GM23338 (cell line): ENCODE measurements around the gene FRS2. TPM values are rescaled to one million over a fixed set of nuclear protein-coding genes. Genes with fewer than 3 reads are reported as not detected.
"Not testable (repeated sequence)": the region's sequence is repeated elsewhere in the genome, so short reads cannot be mapped to it uniquely, and the experiment has no call there.

Experiments used
- ATAC-seq: fragments of 200-7000 bp; cut with Tn5 transposase; 3 replicates; pipeline ENCODE4 v1.9.1; 2020
- DNase-seq: peaks from one replicate; pipeline ENCODE4 v3.0.0-alpha.2; 2015; ENCODE audit warnings: low spot score
- H2AFZ ChIP-seq: fragments of 200-600 bp; sonication (generic); 2 replicates; pipeline ENCODE4 v1.8.0; 2016; ENCODE audit warnings: antibody characterized with exemption, mild to moderate bottlenecking, moderate library complexity
- H3F3A ChIP-seq: fragments of 200-600 bp; sonication (generic); replicated peaks from 2 replicates; pipeline ENCODE4 v1.8.0; 2017; ENCODE audit warnings: antibody characterized with exemption, mixed run types, low read depth
- H3K27ac ChIP-seq: fragments of 200-600 bp; sonication (generic); 2 replicates; pipeline ENCODE4 v1.6.1; 2016; ENCODE audit warnings: low read depth
- H3K27me3 ChIP-seq: fragments of 200-600 bp; sonication (generic); 2 replicates; pipeline ENCODE4 v1.8.0; 2016; ENCODE audit warnings: mild to moderate bottlenecking, mixed run types, moderate library complexity; ENCODE audit not compliant: insufficient read depth
- H3K36me3 ChIP-seq: fragments of 200-600 bp; sonication (generic); 2 replicates; pipeline ENCODE4 v1.8.0; 2016; ENCODE audit warnings: mild to moderate bottlenecking; ENCODE audit not compliant: insufficient read depth
- H3K4me1 ChIP-seq: fragments of 200-600 bp; sonication (generic); 2 replicates; pipeline ENCODE4 v1.8.0; 2016; ENCODE audit warnings: mild to moderate bottlenecking, moderate library complexity; ENCODE audit not compliant: insufficient read depth
- H3K4me2 ChIP-seq: fragments of 200-600 bp; sonication (generic); 2 replicates; pipeline ENCODE4 v1.7.1; 2017; ENCODE audit warnings: mixed run types
- H3K4me3 ChIP-seq: fragments of 200-600 bp; sonication (generic); 2 replicates; pipeline ENCODE4 v1.6.1; 2016; ENCODE audit warnings: mixed run types
- H3K79me2 ChIP-seq: fragments of 200-600 bp; sonication (generic); replicated peaks from 2 replicates; pipeline ENCODE4 v1.8.0; 2017; ENCODE audit warnings: mild to moderate bottlenecking; ENCODE audit not compliant: insufficient read depth
- H3K9me2 ChIP-seq: fragments of 200-600 bp; sonication (generic); 2 replicates; pipeline ENCODE4 v1.8.0; 2017; ENCODE audit not compliant: insufficient read depth
- H4K20me1 ChIP-seq: fragments of 200-600 bp; sonication (generic); replicated peaks from 2 replicates; pipeline ENCODE4 v1.8.0; 2017; ENCODE audit warnings: mild to moderate bottlenecking; ENCODE audit not compliant: insufficient read depth
- H3K27ac Mint-ChIP-seq: 2 replicates; pipeline ENCODE4 v1.8.0; 2020; ENCODE audit warnings: inconsistent platforms, mild to moderate bottlenecking, moderate library complexity, mixed read lengths
- H3K27me3 Mint-ChIP-seq: 3 replicates; pipeline ENCODE4 v1.8.0; 2022; ENCODE audit warnings: low read depth, mild to moderate bottlenecking, moderate library complexity, mixed read lengths, inconsistent platforms; ENCODE audit not compliant: insufficient read depth, poor library complexity
- H3K36me3 Mint-ChIP-seq: 3 replicates; pipeline ENCODE4 v1.8.0; 2021; ENCODE audit warnings: low read depth, mild to moderate bottlenecking, inconsistent platforms, moderate library complexity, mixed read lengths
- H3K4me1 Mint-ChIP-seq: 3 replicates; pipeline ENCODE4 v1.8.0; 2020; ENCODE audit warnings: mild to moderate bottlenecking, inconsistent platforms, mixed read lengths
- H3K4me3 Mint-ChIP-seq: 3 replicates; pipeline ENCODE4 v1.8.0; 2021; ENCODE audit warnings: moderate library complexity, mild to moderate bottlenecking, inconsistent platforms, mixed read lengths
- H3K9me3 Mint-ChIP-seq: 3 replicates; pipeline ENCODE4 v1.8.0; 2020; ENCODE audit warnings: moderate library complexity, mild to moderate bottlenecking, inconsistent platforms, mixed read lengths
- CTCF ChIP-seq, 2 experiments: fragments of 200-600 bp in 1 of 2; sonication (generic) in 1 of 2; conservative IDR thresholded peaks; 2 replicates each; pipeline versions ENCODE4 v1.5.1 to v1.6.1; 2016 to 2017; ENCODE audit warnings: antibody characterized with exemption in 2 of 2, low read depth in 2 of 2, mild to moderate bottlenecking in 2 of 2, moderate library complexity in 1 of 2
- ETS1 ChIP-seq: IDR thresholded peaks from 2 replicates; pipeline ENCODE4 v1.6.1; 2016; ENCODE audit warnings: antibody characterized with exemption
- EZH2 ChIP-seq: fragments of 200-600 bp; sonication (generic); IDR thresholded peaks from one replicate; pipeline ENCODE4 v1.8.0; 2017; ENCODE audit warnings: antibody characterized with exemption, mild to moderate bottlenecking, low read depth; ENCODE audit not compliant: unreplicated experiment
- JUNB ChIP-seq: IDR thresholded peaks from one replicate; pipeline ENCODE4 v1.6.1; 2016; ENCODE audit warnings: antibody characterized with exemption; ENCODE audit not compliant: unreplicated experiment
- NANOG ChIP-seq: IDR thresholded peaks from 2 replicates; pipeline ENCODE4 v1.6.1; 2016; ENCODE audit warnings: antibody characterized with exemption, borderline replicate concordance
- POLR2AphosphoS5 ChIP-seq: IDR thresholded peaks from 2 replicates; pipeline ENCODE4 v1.6.1; 2016; ENCODE audit warnings: antibody characterized with exemption, low read depth
- STAT1 ChIP-seq: IDR thresholded peaks from one replicate; pipeline ENCODE4 v1.6.1; 2016; ENCODE audit warnings: antibody characterized with exemption; ENCODE audit not compliant: unreplicated experiment
- ZNF331 ChIP-seq: fragments of 250-450 bp; sonication (Bioruptor Pico); IDR thresholded peaks from 2 replicates; pipeline ENCODE4 v1.5.0; 2020; ENCODE audit warnings: low read depth, mild to moderate bottlenecking, moderate library complexity
- ZNF462 ChIP-seq: fragments of 250-450 bp; sonication (Bioruptor Pico); IDR thresholded peaks from 2 replicates; pipeline ENCODE4 v1.5.0; 2020; ENCODE audit warnings: mild to moderate bottlenecking, moderate library complexity
- polyA plus RNA-seq: library from polyadenylated mRNA; unstranded; fragments of >200 nt; fragmentation: Nextera tagmentation; extraction: Ambion mirVana; gene quantifications from 2 replicates; pipeline ENCODE4 v1.2.1, GENCODE V29; 2016
- total RNA-seq: library from RNA; depleted of rRNA; stranded (reverse); fragments of >200 nt; shearing (Covaris generic); gene quantifications from 2 replicates; pipeline ENCODE4 v1.2.3, GENCODE V29; 2014

FRS2 gene
- total and polyA plus RNA-seq, 2 experiments from 2014 or later: 34.3 to 45.0 TPM

GRCh38 chr12:69447892-69448291, 22.3 kb upstream of the FRS2 start:
- H3K9me2 ChIP-seq: peaks cover 4% of the 10 kb centered on the region; the same call in 1 of the 2 replicates
- Mint-ChIP-seq H3K9me3 (no peaks in the 10 kb centered on the region), H3K4me3 (no peak overlapping the region), H3K27me3 (peaks cover 7% of the 10 kb centered on the region), H3K27ac (no peak overlapping the region), H3K4me1 (no peaks in the 10 kb centered on the region), H3K36me3 (no peaks in the 10 kb centered on the region)
- H3K27me3 ChIP-seq: no peaks in the 10 kb centered on the region
- DNase-seq (no peak), ATAC-seq (no peak)
- no peak overlapping the region for H3K4me2 ChIP-seq
- no peak overlapping the region for H3K4me3 ChIP-seq
- no peaks in the 10 kb centered on the region for H3F3A ChIP-seq
- no peaks in the 10 kb centered on the region for H3K79me2 ChIP-seq
- no peaks in the 10 kb centered on the region for H3K36me3 ChIP-seq
- no peaks in the 10 kb centered on the region for H3K4me1 ChIP-seq
- no peak overlapping the region for H3K27ac ChIP-seq
- TF ChIP-seq POLR2AphosphoS5: no peak
- TF ChIP-seq ZNF331: no peak
- TF ChIP-seq STAT1: no peak
- TF ChIP-seq NANOG: no peak
- TF ChIP-seq EZH2: no peak
- no peak for TF ChIP-seq ETS1
- TF ChIP-seq CTCF (conservative IDR thresholded peaks at IDR 0.05; ENCODE audit: low read depth in 2 of 2): no peak
- TF ChIP-seq ZNF462 (CRISPR knock-in tag): no peak
- no peak for TF ChIP-seq JUNB
- H4K20me1 ChIP-seq: no peaks in the 10 kb centered on the region
- no peak overlapping the region for H2AFZ ChIP-seq

GRCh38 chr12:69452598-69453132, 17.5 kb upstream of the FRS2 start:
- not testable (repeated sequence) for H3K9me3 Mint-ChIP-seq, H2AFZ ChIP-seq, H3K4me1 Mint-ChIP-seq, H4K20me1 ChIP-seq, H3F3A ChIP-seq, H3K4me1 ChIP-seq, H3K4me2 ChIP-seq, ATAC-seq, H3K9me2 ChIP-seq, H3K4me3 ChIP-seq, H3K79me2 ChIP-seq, H3K27me3 Mint-ChIP-seq, H3K4me3 Mint-ChIP-seq, DNase-seq, H3K27ac Mint-ChIP-seq, H3K27me3 ChIP-seq, H3K27ac ChIP-seq, H3K36me3 Mint-ChIP-seq, H3K36me3 ChIP-seq
